ENCODE results near the gene CHMP6.

GRCh38 chr17:81000631-81001357 is 9.2 kb downstream of the CHMP6 start:
- TF ChIP-seq CTCF (IDR thresholded peaks at IDR 0.05): no peak
- TF ChIP-seq POLR2A (IDR thresholded peaks at IDR 0.05): no peak
